Astrocyte of the spinal cord (primary cell): Measurements from ENCODE around the gene RGS3.

ENCODE experiments used
- DNase-seq: peaks from one replicate; pipeline ENCODE4 v3.0.0; 2011; ENCODE audit warnings: low read depth, low spot score
- H3K4me3 ChIP-seq: 2 replicates; pipeline ENCODE4 v1.5.1; 2011; ENCODE audit warnings: low read depth, mild to moderate bottlenecking, low read length, moderate library complexity
- CTCF ChIP-seq: IDR thresholded peaks from 2 replicates; pipeline ENCODE4 v1.5.1; 2012; ENCODE audit warnings: low read depth, mild to moderate bottlenecking, low read length, inconsistent platforms
- in situ Hi-C: cut with HindIII; loops from 2 replicates; pipeline ENCODE4 v1.10.0; 2017; ENCODE audit warnings: low sequenced_read_pairs

The RGS3 gene

GRCh38 chr9:113599646-113600022 lies 136.1 kb downstream of the RGS3 start:
- in situ Hi-C loops = no loop called here
- DNase-seq = peak; percentile 87
- H3K4me3 ChIP-seq = no peak overlapping the region
- TF ChIP-seq CTCF = no peak

GRCh38 chr9:113600023-113600823 lies 136.7 kb downstream of the RGS3 start:
- TF ChIP-seq CTCF = no peak
- DNase-seq = peak; percentile 86
- in situ Hi-C loops = no loop called here
- no peak overlapping the region for H3K4me3 ChIP-seq

- no peak overlapping the region for H3K4me3 ChIP-seq
- no peak for DNase-seq
- no peak for TF ChIP-seq CTCF
- in situ Hi-C loops = no loop called here
These were observed 137.5 kb downstream of the RGS3 start for GRCh38 chr9:113600871-113601614.

DNA sequence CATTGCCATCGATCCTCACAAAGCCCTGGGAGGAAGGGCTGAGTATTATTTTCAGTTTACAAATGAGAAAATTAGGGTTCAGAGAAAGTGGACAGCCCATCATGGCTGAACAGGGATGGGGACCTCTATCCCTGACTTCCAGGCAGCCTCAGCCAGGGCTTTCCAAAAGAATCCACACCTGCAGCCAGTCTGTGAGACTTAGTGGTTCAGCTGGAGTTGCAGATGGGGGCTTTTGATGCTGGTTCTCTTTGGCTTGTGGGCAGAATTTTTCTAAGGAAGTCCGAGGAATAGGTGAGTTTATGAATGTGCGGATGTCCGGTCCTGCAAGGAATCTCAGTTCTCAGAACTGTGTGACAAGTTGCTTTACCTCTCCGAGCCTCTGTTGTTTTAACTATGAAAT lies 138.1 kb downstream of the RGS3 start:
- DNase-seq = no peak
- H3K4me3 ChIP-seq = no peak overlapping the region
- in situ Hi-C loops = no loop called here
- no peak for TF ChIP-seq CTCF

- peak; percentile 91 for DNase-seq
- no peak for TF ChIP-seq CTCF
- in situ Hi-C loops = no loop called here
- H3K4me3 ChIP-seq = no peak overlapping the region
These were observed 138.9 kb downstream of the RGS3 start for GRCh38 chr9:113602126-113603047.

- H3K4me3 ChIP-seq = no peak overlapping the region
- in situ Hi-C loops = no loop called here
- DNase-seq = no peak
- TF ChIP-seq CTCF = no peak
These were observed 139.5 kb downstream of the RGS3 start for GRCh38 chr9:113603048-113603375.
